Psoas muscle (tissue), 8 donors: ENCODE results near the gene EXOC3L4. TPM values are rescaled to one million over a fixed set of nuclear protein-coding genes. Genes with fewer than 3 reads are reported as not detected.

ENCODE experiments used
- ATAC-seq, 4 donors: fragments of 200-7000 bp; cut with Tn5 transposase; one replicate each; pipeline ENCODE4 v1.9.1; 2020; ENCODE audit warnings: moderate library complexity in 3 of 4, mild to moderate bottlenecking in 2 of 4
- DNase-seq, 2 donors: peaks; one replicate each; pipeline ENCODE4 v3.0.0-alpha.2; 2020
- H3K27ac ChIP-seq: fragments of 200-600 bp; one replicate; pipeline ENCODE4 v1.8.0; 2022
- H3K27me3 ChIP-seq, 3 donors: fragments of 200-600 bp in 1 of 3; one replicate each; pipeline versions ENCODE4 v1.6.1 to v1.8.0; 2013 to 2022; ENCODE audit warnings: low read length in 2 of 3, mild to moderate bottlenecking in 2 of 3, moderate library complexity in 1 of 3; ENCODE audit not compliant: insufficient read depth in 3 of 3
- H3K36me3 ChIP-seq, 2 donors: fragments of 200-600 bp in 1 of 2; one replicate each; pipeline versions ENCODE4 v1.6.1 to v1.8.0; 2013 to 2022; ENCODE audit warnings: low read depth in 1 of 2, mild to moderate bottlenecking in 1 of 2, moderate library complexity in 1 of 2; ENCODE audit not compliant: insufficient read depth in 1 of 2
- H3K4me1 ChIP-seq: fragments of 200-600 bp; one replicate; pipeline ENCODE4 v1.8.0; 2022
- H3K4me3 ChIP-seq: fragments of 200-600 bp; one replicate; pipeline ENCODE4 v1.8.0; 2022; ENCODE audit warnings: mild to moderate bottlenecking
- H3K9me3 ChIP-seq: fragments of 200-600 bp; one replicate; pipeline ENCODE4 v1.8.0; 2022
- CTCF ChIP-seq: fragments of 200-600 bp; IDR thresholded peaks from one replicate; pipeline ENCODE4 v1.8.0; 2022; ENCODE audit warnings: antibody characterized with exemption
- WGBS, 3 donors: extraction: QIAGEN DNeasy Blood & Tissue Kit; methylation state at CpG; one replicate each; pipeline versions ENCODE4 v1.1.6 to v1.1.7; 2013; 5-methylcytosine and 5-hydroxymethylcytosine counted together
- intact Hi-C, 2 donors: fragments of 100-400 bp; cut with DNase I; formaldehyde crosslinking; loops; one replicate each; pipeline versions ENCODE4 v1.11.0 to v1.14.2; 2022
- polyA plus RNA-seq, 3 donors: library from polyadenylated mRNA; stranded (reverse); fragments of 200-250 nt; gene quantifications; one replicate each; pipeline ENCODE4 v1.2.3, GENCODE V29; 2013
- total RNA-seq, 4 donors: library from RNA; stranded (reverse); fragmentation: NEBNext Ultra II Directional in 2 of 4; extraction: Animal tissue kit (Norgen Biotek cat#: 25700) in 2 of 4; gene quantifications; one replicate each; pipeline versions ENCODE4 v1.2.1 to v1.2.4, GENCODE V29; 2021 to 2023
- donor health status: healthy with polysubstance abuse.
- donor health status: DM: no; HTN: no; CAD: no; lungs with moderate emphysema.
- donor health status: Bipolar disorder and iron deficiency.
- donor health status: healthy.
- donor health status: DM: yes; HTN: yes; CAD: no.
- donor health status: DM: no; HTN: no; CAD: no.
- donor health status: DM: no; HTN: no; CAD: no.
- donor health status: DM: yes; HTN: yes; CAD: no.

The EXOC3L4 gene
- total and polyA plus RNA-seq, 7 donors: 0.12 to 0.33 (median 0.27) TPM; not detected in 3

GRCh38 chr14:103064978-103065377, 29.5 kb upstream of the EXOC3L4 start:
- H3K9me3 ChIP-seq: no peaks in the 10 kb centered on the region
- TF ChIP-seq CTCF: no peak
- ATAC-seq: no peak
- intact Hi-C loops: no loop called here
- DNase-seq: peak in 1 of 2 donors; percentile 10
- no peak overlapping the region for H3K4me3 ChIP-seq
- H3K36me3 ChIP-seq: no peaks in the 10 kb centered on the region
- no peak overlapping the region for H3K27ac ChIP-seq
- H3K27me3 ChIP-seq: no peaks in the 10 kb centered on the region
- H3K4me1 ChIP-seq: no peaks in the 10 kb centered on the region
- 89 to 93% (median 93%) methylated on average over 12 of the region's 12 CpGs for WGBS, 3 donors

GRCh38 chr14:103065861-103066260, 28.7 kb upstream of the EXOC3L4 start:
- H3K9me3 ChIP-seq: no peaks in the 10 kb centered on the region
- DNase-seq (peak in 1 of 2 donors; percentile 15), ATAC-seq (no peak)
- WGBS, 3 donors: 35 to 51% (median 50%) methylated on average over 7 of the region's 7 CpGs
- H3K4me3 ChIP-seq: no peak overlapping the region
- TF ChIP-seq CTCF: no peak
- H3K36me3 ChIP-seq: no peaks in the 10 kb centered on the region
- H3K27me3 ChIP-seq: no peaks in the 10 kb centered on the region
- H3K4me1 ChIP-seq: no peaks in the 10 kb centered on the region
- intact Hi-C loops: no loop called here
- H3K27ac ChIP-seq: no peak overlapping the region

GRCh38 chr14:103066399-103066798, 28.1 kb upstream of the EXOC3L4 start:
- DNase-seq (peak; percentile 45 to 67), ATAC-seq (peak in 3 of 4 donors; percentile 14 to 39 (median 28))
- intact Hi-C loops: no loop called here
- WGBS, 3 donors: 56 to 58% (median 58%) methylated on average over 9 of the region's 9 CpGs
- Histone ChIP-seq H3K27me3 (no peaks in the 10 kb centered on the region), H3K4me3 (no peak overlapping the region), H3K27ac (no peak overlapping the region), H3K36me3 (no peaks in the 10 kb centered on the region), H3K4me1 (no peaks in the 10 kb centered on the region), H3K9me3 (no peaks in the 10 kb centered on the region)
- TF ChIP-seq CTCF: no peak

GRCh38 chr14:103067231-103067954, 27.1 kb upstream of the EXOC3L4 start:
- 66 to 69% (median 69%) methylated on average over 8 of the region's 8 CpGs for WGBS, 3 donors
- Histone ChIP-seq H3K4me3 (no peak overlapping the region), H3K36me3 (no peaks in the 10 kb centered on the region), H3K4me1 (no peaks in the 10 kb centered on the region), H3K27ac (no peak overlapping the region), H3K9me3 (no peaks in the 10 kb centered on the region), H3K27me3 (no peaks in the 10 kb centered on the region)
- TF ChIP-seq CTCF: no peak
- ATAC-seq (peak in 2 of 4 donors; percentile 22 to 46), DNase-seq (peak in 1 of 2 donors; percentile 55)
- intact Hi-C loops: no loop called here
